SU-DHL-6 (cell line): ENCODE results near the gene TBC1D5.

Experiments
- H2AFZ ChIP-seq: fragments of 200-600 bp; sonication (generic); 2 replicates; pipeline ENCODE4 v1.6.1; 2014; ENCODE audit warnings: low read depth, mild to moderate bottlenecking, moderate library complexity, mixed read lengths, antibody characterized with exemption, low read length; ENCODE audit not compliant: severe bottlenecking
- H3F3A ChIP-seq: fragments of 200-600 bp; shearing (Covaris generic); 2 replicates; pipeline ENCODE4 v1.6.0; 2016; ENCODE audit warnings: antibody characterized with exemption, mild to moderate bottlenecking; ENCODE audit not compliant: insufficient read depth
- H3K27ac ChIP-seq: fragments of 200-600 bp; sonication (generic); 2 replicates; pipeline ENCODE4 v1.5.1; 2016; ENCODE audit warnings: low read depth, mild to moderate bottlenecking, low read length, moderate library complexity, mixed read lengths
- H3K27me3 ChIP-seq: fragments of 200-600 bp; sonication (generic), shearing (Covaris generic); 2 replicates; pipeline ENCODE4 v1.6.0; 2014; ENCODE audit warnings: mild to moderate bottlenecking, low read length
- H3K36me3 ChIP-seq: fragments of 200-600 bp; sonication (generic); 2 replicates; pipeline ENCODE4 v1.6.1; 2014; ENCODE audit warnings: mild to moderate bottlenecking, low read length, mixed read lengths
- H3K4me2 ChIP-seq: fragments of 300-600, 200-600 bp; shearing (Covaris generic), sonication (generic); 2 replicates; pipeline ENCODE4 v1.6.0; 2014; ENCODE audit warnings: low read length, low read depth, mild to moderate bottlenecking; ENCODE audit not compliant: poor library complexity, severe bottlenecking
- H3K4me3 ChIP-seq: fragments of 200-600 bp; sonication (generic); 2 replicates; pipeline ENCODE4 v1.5.1; 2014; ENCODE audit warnings: antibody characterized with exemption, low read length, mild to moderate bottlenecking, mixed read lengths; ENCODE audit not compliant: insufficient read depth, poor library complexity, severe bottlenecking
- H3K79me2 ChIP-seq: fragments of 200-600 bp; sonication (generic); 2 replicates; pipeline ENCODE4 v1.6.1; 2014; ENCODE audit warnings: mild to moderate bottlenecking, low read length, moderate library complexity; ENCODE audit not compliant: insufficient read depth
- H3K9ac ChIP-seq: fragments of 200-600 bp; sonication (generic); 2 replicates; pipeline ENCODE4 v1.7.0; 2014; ENCODE audit warnings: mild to moderate bottlenecking, low read length
- H3K9me2 ChIP-seq: fragments of 200-600 bp; sonication (generic); replicated peaks from 2 replicates; pipeline ENCODE4 v1.6.1; 2014; ENCODE audit warnings: low read length; ENCODE audit not compliant: insufficient read depth
- H3K9me3 ChIP-seq: fragments of 200-600 bp; sonication (generic); 2 replicates; pipeline ENCODE4 v1.6.1; 2014; ENCODE audit warnings: low read length, mixed read lengths; ENCODE audit not compliant: insufficient read depth
- H4K20me1 ChIP-seq: fragments of 200-600 bp; sonication (generic); 2 replicates; pipeline ENCODE4 v1.6.1; 2014; ENCODE audit warnings: low read depth, mild to moderate bottlenecking, antibody characterized with exemption, low read length, moderate library complexity, mixed read lengths
- EZH2phosphoT487 ChIP-seq: fragments of 200-600 bp; sonication (generic), shearing (Covaris generic); conservative IDR thresholded peaks from 2 replicates; pipeline ENCODE4 v1.6.1; 2018; ENCODE audit warnings: mild to moderate bottlenecking, antibody characterized with exemption, low read length, moderate library complexity, mixed read lengths
- TF ChIP-seq, protein P1 (sequence below): fragments of 200-600 bp; sonication (generic); IDR thresholded peaks from one replicate; pipeline ENCODE4 v1.5.1; 2017; ENCODE audit warnings: antibody characterized with exemption, mild to moderate bottlenecking, low read length, moderate library complexity; ENCODE audit not compliant: insufficient read depth, poor library complexity, severe bottlenecking

TBC1D5 gene

DNA sequence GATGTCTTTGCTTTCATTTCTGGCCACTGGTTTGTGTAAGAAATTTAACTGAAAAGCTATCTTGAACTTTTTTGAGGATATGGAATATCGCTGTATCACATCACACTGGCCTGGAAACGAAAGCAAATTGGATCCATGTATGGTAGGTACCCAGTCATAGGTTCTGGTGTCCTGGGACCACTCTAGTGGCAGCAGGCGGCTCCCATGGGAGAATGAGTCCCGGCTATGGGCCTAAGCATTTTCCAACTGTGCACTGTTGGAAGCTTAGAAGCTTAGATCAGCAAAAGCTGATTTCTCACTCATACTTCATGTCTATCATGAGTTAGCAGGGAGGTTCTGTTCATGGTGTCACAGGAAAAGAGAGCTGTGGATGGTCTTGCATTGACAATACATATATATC lies 534.5 kb downstream of the TBC1D5 start:
- H4K20me1 ChIP-seq, result no peaks in the 10 kb centered on the region

DNA sequence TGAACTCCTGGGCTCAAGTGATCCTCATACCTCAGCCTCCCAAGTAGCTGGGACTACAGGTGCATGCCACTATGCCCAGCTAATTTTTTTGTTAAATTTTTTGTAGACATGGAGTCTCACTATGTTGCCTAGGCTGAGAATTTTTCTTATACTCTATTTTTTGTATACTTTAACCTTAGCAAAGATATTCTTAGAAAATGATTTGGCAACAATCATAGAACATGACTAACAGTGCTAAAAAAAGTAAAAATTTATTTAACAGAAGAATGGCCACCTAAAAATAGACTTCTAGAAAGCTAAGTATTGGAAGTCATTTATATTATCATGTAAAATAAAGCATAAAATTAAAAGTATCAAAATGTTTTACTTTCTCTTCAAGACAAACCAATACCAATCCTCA lies 535.4 kb downstream of the TBC1D5 start:
- no peaks in the 10 kb centered on the region for H3K9me2 ChIP-seq
- no peak overlapping the region for H3K4me2 ChIP-seq
- H3K9me3 ChIP-seq, result no peaks in the 10 kb centered on the region
- H4K20me1 ChIP-seq, result no peaks in the 10 kb centered on the region
- no peak overlapping the region for H2AFZ ChIP-seq
- H3K36me3 ChIP-seq, result no peaks in the 10 kb centered on the region
- H3K27me3 ChIP-seq, result no peaks in the 10 kb centered on the region
- H3K4me3 ChIP-seq, result no peak overlapping the region
- no peaks in the 10 kb centered on the region for H3K79me2 ChIP-seq
- H3K27ac ChIP-seq, result no peak overlapping the region
- TF ChIP-seq, protein P1, sequence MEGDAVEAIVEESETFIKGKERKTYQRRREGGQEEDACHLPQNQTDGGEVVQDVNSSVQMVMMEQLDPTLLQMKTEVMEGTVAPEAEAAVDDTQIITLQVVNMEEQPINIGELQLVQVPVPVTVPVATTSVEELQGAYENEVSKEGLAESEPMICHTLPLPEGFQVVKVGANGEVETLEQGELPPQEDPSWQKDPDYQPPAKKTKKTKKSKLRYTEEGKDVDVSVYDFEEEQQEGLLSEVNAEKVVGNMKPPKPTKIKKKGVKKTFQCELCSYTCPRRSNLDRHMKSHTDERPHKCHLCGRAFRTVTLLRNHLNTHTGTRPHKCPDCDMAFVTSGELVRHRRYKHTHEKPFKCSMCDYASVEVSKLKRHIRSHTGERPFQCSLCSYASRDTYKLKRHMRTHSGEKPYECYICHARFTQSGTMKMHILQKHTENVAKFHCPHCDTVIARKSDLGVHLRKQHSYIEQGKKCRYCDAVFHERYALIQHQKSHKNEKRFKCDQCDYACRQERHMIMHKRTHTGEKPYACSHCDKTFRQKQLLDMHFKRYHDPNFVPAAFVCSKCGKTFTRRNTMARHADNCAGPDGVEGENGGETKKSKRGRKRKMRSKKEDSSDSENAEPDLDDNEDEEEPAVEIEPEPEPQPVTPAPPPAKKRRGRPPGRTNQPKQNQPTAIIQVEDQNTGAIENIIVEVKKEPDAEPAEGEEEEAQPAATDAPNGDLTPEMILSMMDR, result no peak
- no peaks in the 10 kb centered on the region for H3F3A ChIP-seq
- no peak overlapping the region for H3K9ac ChIP-seq

More for the DNA sequence above, 534.5 kb downstream of the TBC1D5 start:
- Histone ChIP-seq H3K9ac (no peak overlapping the region), H3K9me3 (no peaks in the 10 kb centered on the region), H3F3A (no peaks in the 10 kb centered on the region), H3K79me2 (no peaks in the 10 kb centered on the region), H3K27me3 (no peaks in the 10 kb centered on the region), H3K27ac (no peak overlapping the region), H2AFZ (no peak overlapping the region), H3K4me3 (no peak overlapping the region), H3K4me2 (no peak overlapping the region), H3K9me2 (no peaks in the 10 kb centered on the region), H3K36me3 (no peaks in the 10 kb centered on the region)
- TF ChIP-seq EZH2phosphoT487, result no peak
- TF ChIP-seq, protein P1, result no peak

DNA sequence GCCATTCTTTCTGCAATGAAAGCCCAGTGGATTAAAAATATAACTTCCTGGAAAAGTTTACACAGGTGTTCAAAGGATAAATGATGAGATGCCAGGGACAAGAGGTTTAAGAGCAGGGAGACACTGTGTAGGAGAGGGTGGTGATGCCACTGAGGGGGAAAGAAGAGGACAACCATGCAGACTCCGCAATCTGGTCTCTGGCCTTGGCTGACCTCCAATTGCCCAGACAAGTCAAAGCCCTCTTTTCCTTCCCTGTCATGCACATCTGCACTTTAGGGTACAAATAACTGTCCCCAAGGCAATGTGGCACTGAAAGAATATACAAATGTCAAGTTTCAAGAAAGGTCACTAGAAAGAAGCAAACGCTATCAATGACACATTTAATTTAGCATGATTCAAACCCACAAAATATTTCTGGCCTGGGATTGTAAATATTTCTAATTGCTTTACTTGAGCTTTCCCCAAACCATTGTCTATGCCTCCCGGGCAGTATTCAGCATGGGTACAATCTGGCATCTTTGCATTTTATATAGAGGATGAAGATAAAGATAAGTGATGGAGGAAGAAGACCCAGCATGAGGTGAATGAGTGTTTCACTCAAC lies 538.3 kb downstream of the TBC1D5 start:
- Histone ChIP-seq H2AFZ (no peak overlapping the region), H3K4me3 (no peak overlapping the region), H3K9ac (no peak overlapping the region), H3K79me2 (no peaks in the 10 kb centered on the region), H3K4me2 (no peak overlapping the region), H3K9me2 (no peaks in the 10 kb centered on the region), H3F3A (no peaks in the 10 kb centered on the region), H3K27ac (no peak overlapping the region), H3K36me3 (no peaks in the 10 kb centered on the region), H3K27me3 (no peaks in the 10 kb centered on the region), H4K20me1 (no peaks in the 10 kb centered on the region), H3K9me3 (no peaks in the 10 kb centered on the region)
- TF ChIP-seq, protein P1, result no peak
- TF ChIP-seq EZH2phosphoT487, result no peak

DNA sequence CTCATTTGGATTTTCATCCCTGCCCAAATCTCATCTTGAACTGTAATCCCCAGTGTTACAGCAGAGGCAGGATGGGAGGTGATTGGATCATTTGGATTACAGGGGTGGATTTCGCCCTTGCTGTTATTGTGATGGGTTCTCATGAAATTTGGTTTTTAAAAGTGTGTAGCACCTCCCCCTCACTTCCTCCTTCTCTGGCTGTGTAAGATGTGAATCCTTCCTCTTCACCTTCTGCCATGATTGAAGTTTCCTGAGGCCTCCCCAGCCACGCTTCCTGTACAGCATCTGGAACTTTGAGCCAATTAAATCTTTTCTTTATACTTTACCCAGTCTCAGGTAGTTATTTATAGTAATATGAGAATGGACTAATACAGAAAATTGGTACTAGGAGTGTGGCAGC lies 540.9 kb downstream of the TBC1D5 start:
- no peaks in the 10 kb centered on the region for H3K79me2 ChIP-seq
- TF ChIP-seq, protein P1, result no peak
- TF ChIP-seq EZH2phosphoT487, result no peak
- no peak overlapping the region for H2AFZ ChIP-seq
- H3K9me3 ChIP-seq, result no peaks in the 10 kb centered on the region
- no peaks in the 10 kb centered on the region for H3K27me3 ChIP-seq
- no peak overlapping the region for H3K27ac ChIP-seq
- no peaks in the 10 kb centered on the region for H3F3A ChIP-seq
- H3K4me2 ChIP-seq, result no peak overlapping the region
- H3K4me3 ChIP-seq, result no peak overlapping the region
- no peaks in the 10 kb centered on the region for H3K36me3 ChIP-seq
- no peak overlapping the region for H3K9ac ChIP-seq
- no peaks in the 10 kb centered on the region for H3K9me2 ChIP-seq
- no peaks in the 10 kb centered on the region for H4K20me1 ChIP-seq
